ENCODE data around the gene ASXL2. TPM values are rescaled to one million over a fixed set of nuclear protein-coding genes. Genes with fewer than 3 reads are reported as not detected.

Gene ASXL2
- total RNA-seq, 2 donors from 2014 or later = 33.7 to 33.9 TPM

DNA sequence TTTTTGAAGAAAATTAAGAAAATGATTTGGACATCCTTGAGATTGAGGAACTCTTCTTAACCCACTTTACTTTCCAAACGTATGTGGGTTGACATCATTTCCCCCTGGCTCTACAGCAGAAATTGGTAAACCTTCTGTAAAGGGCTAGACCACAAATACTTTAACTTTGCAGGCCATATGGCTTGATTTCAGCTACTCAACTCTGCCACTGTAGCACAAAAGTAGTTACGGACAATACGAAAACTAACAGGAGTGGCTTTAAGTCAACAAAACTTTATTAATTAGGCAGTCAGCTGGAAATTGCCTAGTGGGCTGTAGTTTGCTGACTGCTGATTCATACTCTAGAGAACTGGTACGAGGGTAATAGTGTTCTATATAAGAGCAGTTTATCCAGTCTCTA, 121.8 kb downstream of the ASXL2 start:
- ATAC-seq (no peak), DNase-seq (no peak)
- Mint-ChIP-seq H3K4me1 (peaks cover 6% of the 10 kb centered on the region), H3K27ac (no peak overlapping the region), H3K36me3 (ENCODE audit: low read depth) (peaks cover 5% of the 10 kb centered on the region), H3K27me3 (no peaks in the 10 kb centered on the region), H3K4me3 (no peak overlapping the region)
- no peaks in the 10 kb centered on the region for H3K9me3 ChIP-seq (ENCODE audit: control insufficient read depth, low read length, poor library complexity, severe bottlenecking)

DNA sequence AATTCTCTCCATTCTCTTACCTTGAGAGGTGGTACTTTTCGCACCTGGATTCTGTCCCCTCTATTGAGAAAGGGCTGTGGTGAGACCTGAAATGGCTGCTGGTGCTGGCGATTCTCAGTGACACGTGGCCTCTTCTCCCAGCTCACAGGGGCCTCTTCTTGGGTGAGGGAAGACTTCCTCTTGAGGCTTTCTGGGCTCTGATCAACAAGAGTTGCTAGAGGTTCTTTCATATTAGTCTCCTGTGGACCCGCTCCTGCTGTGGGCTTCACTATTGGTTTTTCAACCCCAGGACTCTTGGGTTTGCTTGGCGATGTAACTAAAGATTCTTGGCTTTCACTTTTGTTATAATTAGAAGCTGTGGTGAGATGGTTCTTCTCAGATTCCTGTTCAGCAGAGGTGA, 128.6 kb downstream of the ASXL2 start:
- peaks cover 2% of the 10 kb centered on the region for H3K36me3 Mint-ChIP-seq (ENCODE audit: low read depth)
- ATAC-seq (no peak), DNase-seq (no peak)
- no peaks in the 10 kb centered on the region for H3K9me3 ChIP-seq (ENCODE audit: control insufficient read depth, low read length, poor library complexity, severe bottlenecking)
- H3K27me3 Mint-ChIP-seq = no peaks in the 10 kb centered on the region
- H3K4me1 Mint-ChIP-seq = peaks cover 6% of the 10 kb centered on the region
- H3K27ac Mint-ChIP-seq = peak overlapping the region; percentile 53
- no peak overlapping the region for H3K4me3 Mint-ChIP-seq

DNA sequence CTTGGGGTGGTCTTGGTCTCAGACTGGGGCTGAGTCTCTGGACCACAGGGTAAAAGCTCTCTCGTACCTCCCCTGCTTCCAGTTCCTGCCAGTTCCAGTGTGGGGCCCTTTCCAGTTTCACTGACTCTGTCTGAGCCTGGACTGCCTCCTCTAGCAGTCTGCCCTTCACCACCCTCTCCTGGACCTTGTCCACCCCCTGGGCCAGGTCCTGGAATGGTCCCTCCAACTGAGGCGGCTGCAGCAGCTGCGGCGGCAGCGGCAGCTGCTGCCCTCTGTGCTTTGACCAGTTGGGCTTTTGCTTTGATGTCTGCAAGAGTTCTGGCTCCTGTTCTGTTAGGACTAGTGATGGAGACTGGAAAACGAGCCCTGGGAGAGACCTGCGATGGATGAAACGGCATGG, 134.2 kb downstream of the ASXL2 start:
- H3K9me3 ChIP-seq (ENCODE audit: control insufficient read depth, low read length, poor library complexity, severe bottlenecking) = no peaks in the 10 kb centered on the region
- DNase-seq (no peak), ATAC-seq (no peak)
- H3K36me3 Mint-ChIP-seq (ENCODE audit: low read depth) = peaks cover 12% of the 10 kb centered on the region
- no peak overlapping the region for H3K4me3 Mint-ChIP-seq
- no peak overlapping the region for H3K27ac Mint-ChIP-seq
- peaks cover 15% of the 10 kb centered on the region for H3K4me1 Mint-ChIP-seq
- no peaks in the 10 kb centered on the region for H3K27me3 Mint-ChIP-seq

DNA sequence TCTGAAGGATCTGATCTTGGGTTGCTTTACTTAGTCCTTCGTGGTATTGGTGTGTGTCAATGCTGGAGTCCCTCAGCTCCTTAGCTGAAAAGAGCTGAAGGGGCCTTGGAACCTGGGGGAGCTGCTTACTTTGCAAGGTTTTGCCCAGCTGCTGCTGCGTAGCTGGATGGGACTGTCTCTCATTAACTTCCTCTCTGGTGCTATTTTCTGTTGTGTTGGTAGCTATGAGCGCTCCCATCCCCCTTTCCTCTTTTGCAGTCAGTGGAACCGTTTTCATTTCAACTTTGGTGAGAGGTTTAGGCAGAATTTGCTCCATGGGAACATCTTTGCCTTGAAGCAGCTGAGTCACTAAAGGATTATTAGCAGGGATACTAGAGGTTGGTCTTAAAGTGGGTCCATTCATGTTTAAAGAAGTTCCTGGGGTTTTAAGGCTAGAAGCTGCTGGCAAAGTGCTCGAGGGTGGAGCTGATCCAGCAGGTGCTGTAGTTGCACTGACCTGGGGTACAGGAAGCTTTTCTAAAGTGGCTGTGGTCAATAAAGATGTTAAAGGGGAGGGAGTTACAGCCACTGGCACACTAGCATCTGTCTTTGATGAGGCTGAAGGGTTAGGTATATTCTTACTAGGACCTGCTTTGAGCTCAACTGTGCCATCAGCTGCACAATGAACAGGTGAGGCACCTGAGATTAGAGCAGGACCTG, 135.0 kb downstream of the ASXL2 start:
- Mint-ChIP-seq H3K27me3 (no peaks in the 10 kb centered on the region), H3K36me3 (ENCODE audit: low read depth) (peaks cover 12% of the 10 kb centered on the region), H3K4me1 (peaks cover 15% of the 10 kb centered on the region), H3K27ac (no peak overlapping the region), H3K4me3 (no peak overlapping the region)
- H3K9me3 ChIP-seq (ENCODE audit: control insufficient read depth, low read length, poor library complexity, severe bottlenecking) = no peaks in the 10 kb centered on the region
- no peak for DNase-seq
- no peak for ATAC-seq

DNA sequence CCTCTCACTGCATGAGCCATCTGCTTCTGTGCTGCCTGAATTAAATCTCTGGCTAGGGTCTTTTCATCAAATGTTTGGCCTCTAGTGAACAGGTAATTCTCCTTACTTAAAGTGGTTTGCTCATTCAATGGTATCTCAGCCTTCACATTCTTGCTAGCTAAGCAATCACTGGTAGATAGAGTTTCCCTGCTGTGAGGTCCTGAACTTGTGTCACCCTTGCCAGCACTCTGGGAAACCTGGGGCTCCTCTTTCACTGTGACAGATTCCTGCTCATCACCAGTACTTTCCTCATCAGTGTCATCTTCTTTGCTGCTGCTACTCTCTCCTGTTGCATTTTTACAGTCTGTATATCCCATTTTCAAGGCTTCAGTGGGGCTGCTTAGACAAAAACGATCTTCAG, 135.8 kb downstream of the ASXL2 start:
- H3K27ac Mint-ChIP-seq = no peak overlapping the region
- H3K9me3 ChIP-seq (ENCODE audit: control insufficient read depth, low read length, poor library complexity, severe bottlenecking) = no peaks in the 10 kb centered on the region
- H3K27me3 Mint-ChIP-seq = no peaks in the 10 kb centered on the region
- no peak overlapping the region for H3K4me3 Mint-ChIP-seq
- DNase-seq (no peak), ATAC-seq (no peak)
- H3K4me1 Mint-ChIP-seq = peaks cover 15% of the 10 kb centered on the region
- peaks cover 10% of the 10 kb centered on the region for H3K36me3 Mint-ChIP-seq (ENCODE audit: low read depth)

DNA sequence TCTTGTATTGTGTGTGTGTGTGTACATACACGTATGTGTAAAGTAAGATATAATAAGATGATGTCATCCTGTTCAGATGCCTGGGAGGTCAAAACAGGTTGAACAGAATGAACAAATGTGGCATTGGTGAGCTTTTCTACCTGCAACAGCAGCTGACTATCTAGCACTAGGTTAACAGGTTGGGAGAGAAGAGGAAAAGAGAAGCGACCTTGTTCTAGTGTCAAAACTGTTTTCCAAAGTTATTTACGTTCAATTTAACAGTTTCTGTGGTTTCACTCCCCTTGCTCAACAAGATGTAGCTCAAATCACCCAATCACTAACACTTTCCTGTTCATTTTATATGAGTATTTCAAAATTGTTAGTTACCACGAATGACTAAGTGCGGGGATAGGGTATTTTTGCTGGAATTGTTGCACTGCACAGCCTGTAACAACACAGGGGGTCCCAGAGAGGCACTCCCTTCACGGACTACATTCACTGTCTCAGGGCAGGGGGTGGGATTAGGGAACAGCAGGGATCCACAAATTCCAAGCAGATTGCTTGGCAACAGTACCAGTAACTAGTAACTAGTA, 137.4 kb downstream of the ASXL2 start:
- Mint-ChIP-seq H3K27ac (no peak overlapping the region), H3K4me3 (no peak overlapping the region), H3K4me1 (peaks cover 15% of the 10 kb centered on the region), H3K36me3 (ENCODE audit: low read depth) (peaks cover 10% of the 10 kb centered on the region), H3K27me3 (no peaks in the 10 kb centered on the region)
- H3K9me3 ChIP-seq (ENCODE audit: control insufficient read depth, low read length, poor library complexity, severe bottlenecking) = no peaks in the 10 kb centered on the region
- DNase-seq (no peak), ATAC-seq (no peak)

DNA sequence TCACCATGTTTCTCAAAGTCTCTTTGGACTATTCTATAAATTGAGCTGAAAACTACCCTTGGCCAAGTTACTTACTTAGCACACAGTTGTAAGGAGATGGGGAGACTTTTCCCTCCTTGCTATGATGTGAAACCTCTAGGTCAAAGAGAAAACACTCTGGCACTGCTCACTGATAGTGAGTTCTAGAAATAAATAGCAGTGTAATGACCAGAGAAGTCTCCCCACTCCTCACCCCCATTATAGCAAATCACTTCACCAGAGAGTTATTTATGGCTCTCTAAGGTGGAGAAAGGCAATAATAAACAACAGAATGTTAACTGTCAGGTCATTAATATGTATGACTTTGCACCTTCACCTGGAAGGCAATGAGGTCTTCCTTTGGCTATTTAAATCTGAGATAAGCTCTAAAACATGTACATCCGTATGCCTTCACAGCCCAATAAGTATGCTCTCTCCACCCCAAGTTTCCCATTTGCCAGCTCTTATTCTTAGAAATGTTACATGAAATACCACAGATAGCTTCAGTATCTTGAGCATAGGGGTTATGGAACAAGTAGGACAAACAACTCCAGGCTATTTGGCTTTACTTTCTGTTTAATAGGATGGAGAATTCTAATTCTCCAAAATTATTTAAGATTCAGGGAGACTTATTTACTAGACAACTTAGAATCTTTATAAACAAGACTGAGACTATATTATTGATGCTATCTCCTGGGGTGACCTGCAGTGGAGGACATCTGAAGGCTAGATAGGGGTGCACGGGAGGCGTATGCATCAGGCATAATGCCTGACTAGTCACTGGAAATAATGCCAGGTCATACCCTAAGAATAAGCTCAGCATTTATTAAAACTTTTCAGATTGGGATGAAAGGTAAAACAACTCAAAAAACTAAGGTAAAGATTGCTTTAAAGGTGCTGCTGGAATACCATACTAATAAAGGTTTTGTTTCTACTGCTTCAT, 139.6 kb downstream of the ASXL2 start:
- Mint-ChIP-seq H3K4me3 (no peak overlapping the region), H3K4me1 (peaks cover 13% of the 10 kb centered on the region), H3K27me3 (no peaks in the 10 kb centered on the region), H3K36me3 (ENCODE audit: low read depth) (peaks cover 7% of the 10 kb centered on the region), H3K27ac (no peak overlapping the region)
- DNase-seq (no peak), ATAC-seq (no peak)
- H3K9me3 ChIP-seq (ENCODE audit: control insufficient read depth, low read length, poor library complexity, severe bottlenecking) = no peaks in the 10 kb centered on the region

GRCh38 chr2:25736899-25737515, 141.3 kb downstream of the ASXL2 start:
- Mint-ChIP-seq H3K36me3 (ENCODE audit: low read depth) (no peaks in the 10 kb centered on the region), H3K27ac (no peak overlapping the region), H3K4me3 (no peak overlapping the region), H3K4me1 (peaks cover 5% of the 10 kb centered on the region), H3K27me3 (no peaks in the 10 kb centered on the region)
- no peaks in the 10 kb centered on the region for H3K9me3 ChIP-seq (ENCODE audit: control insufficient read depth, low read length, poor library complexity, severe bottlenecking)
- ATAC-seq (no peak), DNase-seq (no peak)

DNA sequence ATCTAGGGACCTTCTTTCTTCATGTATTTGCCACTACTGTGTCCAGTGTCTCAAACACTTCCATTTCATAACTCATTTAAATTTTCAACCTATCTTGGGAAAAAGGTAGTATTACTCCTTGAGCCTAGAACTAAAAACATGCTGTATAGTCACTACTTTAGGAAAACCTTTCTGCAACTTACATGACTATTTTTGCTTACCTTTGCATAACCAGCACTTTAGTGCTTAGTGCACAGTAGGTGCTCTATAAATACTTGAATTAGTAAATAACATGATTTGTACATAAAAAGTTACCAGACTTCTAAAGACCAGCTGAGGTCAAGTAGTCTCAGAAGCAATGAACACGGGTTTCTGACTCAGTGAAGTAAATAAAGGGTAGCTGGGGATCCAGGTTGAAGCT, 142.5 kb downstream of the ASXL2 start:
- H3K9me3 ChIP-seq (ENCODE audit: control insufficient read depth, low read length, poor library complexity, severe bottlenecking) = no peaks in the 10 kb centered on the region
- no peaks in the 10 kb centered on the region for H3K36me3 Mint-ChIP-seq (ENCODE audit: low read depth)
- H3K4me1 Mint-ChIP-seq = peaks cover 5% of the 10 kb centered on the region
- no peak for DNase-seq
- H3K27me3 Mint-ChIP-seq = no peaks in the 10 kb centered on the region
- no peak overlapping the region for H3K4me3 Mint-ChIP-seq
- no peak for ATAC-seq
- no peak overlapping the region for H3K27ac Mint-ChIP-seq

GRCh38 chr2:25728559-25728958, 149.7 kb downstream of the ASXL2 start:
- Mint-ChIP-seq H3K4me3 (no peak overlapping the region), H3K27ac (no peak overlapping the region), H3K36me3 (ENCODE audit: low read depth) (no peaks in the 10 kb centered on the region), H3K27me3 (no peaks in the 10 kb centered on the region), H3K4me1 (no peaks in the 10 kb centered on the region)
- ATAC-seq (no peak), DNase-seq (no peak)
- no peaks in the 10 kb centered on the region for H3K9me3 ChIP-seq (ENCODE audit: control insufficient read depth, low read length, poor library complexity, severe bottlenecking)

DNA sequence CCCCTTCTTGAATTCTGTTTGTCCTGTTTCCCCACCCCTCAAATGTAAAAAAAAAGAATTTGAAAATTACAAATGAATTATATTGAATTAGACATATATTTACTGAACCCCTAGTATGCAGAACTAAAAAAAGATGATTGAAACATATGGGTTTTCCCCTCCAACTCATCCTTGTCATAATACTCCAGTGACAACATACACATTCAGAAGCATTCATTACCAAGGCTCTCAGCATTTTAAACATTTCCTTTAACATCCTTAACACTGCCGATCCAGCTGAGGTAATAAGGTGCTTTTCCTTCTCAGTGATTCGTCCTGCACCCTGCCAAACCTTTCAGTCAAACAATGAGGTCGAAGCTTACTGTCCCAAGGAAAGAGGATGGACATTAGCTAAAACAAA, 151.8 kb downstream of the ASXL2 start:
- no peaks in the 10 kb centered on the region for H3K9me3 ChIP-seq (ENCODE audit: control insufficient read depth, low read length, poor library complexity, severe bottlenecking)
- Mint-ChIP-seq H3K36me3 (ENCODE audit: low read depth) (no peaks in the 10 kb centered on the region), H3K27ac (no peak overlapping the region), H3K27me3 (peaks cover 4% of the 10 kb centered on the region), H3K4me3 (no peak overlapping the region), H3K4me1 (peaks cover 2% of the 10 kb centered on the region)
- ATAC-seq = no peak
- DNase-seq = no peak

- no peak overlapping the region for H3K27ac Mint-ChIP-seq
- H3K36me3 Mint-ChIP-seq (ENCODE audit: low read depth) = no peaks in the 10 kb centered on the region
- no peak overlapping the region for H3K4me3 Mint-ChIP-seq
- no peak for ATAC-seq
- DNase-seq = no peak
- peaks cover 10% of the 10 kb centered on the region for H3K27me3 Mint-ChIP-seq
- H3K4me1 Mint-ChIP-seq = peaks cover 3% of the 10 kb centered on the region
- H3K9me3 ChIP-seq (ENCODE audit: control insufficient read depth, low read length, poor library complexity, severe bottlenecking) = no peaks in the 10 kb centered on the region
Measured at GRCh38 chr2:25725877-25726276, 152.4 kb downstream of the ASXL2 start.

DNA sequence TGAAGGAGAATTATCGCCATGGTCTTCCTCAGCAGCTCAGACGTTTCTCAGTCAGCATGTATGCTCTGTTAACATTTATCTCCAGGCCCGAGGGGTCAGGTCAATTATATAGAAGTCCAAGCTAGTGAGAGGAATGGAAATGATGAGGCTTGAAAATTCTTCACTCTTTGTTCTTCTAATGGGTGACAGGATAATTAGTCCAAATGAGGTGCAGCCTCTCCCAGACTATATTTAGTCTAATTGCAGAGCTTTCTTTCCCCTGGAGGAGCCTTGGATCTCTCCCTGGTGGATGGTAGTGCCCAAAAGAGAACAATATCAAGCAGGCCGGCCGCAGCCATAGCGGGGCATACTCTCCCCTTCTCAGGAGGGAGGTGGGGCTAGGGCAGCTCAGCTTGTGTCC, 153.5 kb downstream of the ASXL2 start:
- ATAC-seq = no peak
- DNase-seq = no peak
- Mint-ChIP-seq H3K4me3 (no peak overlapping the region), H3K36me3 (ENCODE audit: low read depth) (no peaks in the 10 kb centered on the region), H3K4me1 (peaks cover 3% of the 10 kb centered on the region), H3K27ac (no peak overlapping the region), H3K27me3 (peaks cover 10% of the 10 kb centered on the region)
- H3K9me3 ChIP-seq (ENCODE audit: control insufficient read depth, low read length, poor library complexity, severe bottlenecking) = no peaks in the 10 kb centered on the region
